Calu3 (cell line): Measurements from ENCODE around the gene DGKI. TPM values are rescaled to one million over a fixed set of nuclear protein-coding genes. Genes with fewer than 3 reads are reported as not detected.

ENCODE experiments used
- BruUV-seq: library from RNA; stranded (reverse); fragments of 400-500 nt; replicated peaks from 2 replicates; lab custom pipeline; 2021; lab: Mats Ljungman, UMichigan
- CTCF ChIA-PET: fragments of 300-600 bp; sonication (Branson Sonifier 250); formaldehyde crosslinking; loops from one replicate; lab custom pipeline; 2022; ENCODE audit warnings: antibody characterized with exemption; lab: Charles Lee
- DNase-seq: peaks from one replicate; pipeline ENCODE4 v3.0.0; 2022
- H3K27ac Mint-ChIP-seq: one replicate; pipeline ENCODE4 v1.8.0; 2022; ENCODE audit warnings: mixed read lengths; ENCODE audit not compliant: unreplicated experiment
- H3K27me3 Mint-ChIP-seq: one replicate; pipeline ENCODE4 v1.8.0; 2022; ENCODE audit warnings: mixed read lengths; ENCODE audit not compliant: unreplicated experiment
- H3K36me3 Mint-ChIP-seq: one replicate; pipeline ENCODE4 v1.8.0; 2022; ENCODE audit warnings: mild to moderate bottlenecking, moderate library complexity, mixed read lengths; ENCODE audit not compliant: insufficient read depth, unreplicated experiment
- H3K4me1 Mint-ChIP-seq: one replicate; pipeline ENCODE4 v1.8.0; 2022; ENCODE audit warnings: mild to moderate bottlenecking, low read depth, mixed read lengths; ENCODE audit not compliant: unreplicated experiment
- H3K4me3 Mint-ChIP-seq: one replicate; pipeline ENCODE4 v1.8.0; 2022; ENCODE audit warnings: mild to moderate bottlenecking, low read depth, moderate library complexity, mixed read lengths; ENCODE audit not compliant: unreplicated experiment
- H3K9me3 Mint-ChIP-seq: one replicate; pipeline ENCODE4 v1.8.0; 2022; ENCODE audit warnings: low read depth, mixed read lengths; ENCODE audit not compliant: unreplicated experiment
- CTCF ChIP-seq: fragments of 200-600 bp; IDR thresholded peaks from one replicate; pipeline ENCODE4 v1.8.0; 2022; ENCODE audit warnings: antibody characterized with exemption; ENCODE audit not compliant: unreplicated experiment
- intact Hi-C: fragments of 100-400 bp; cut with micrococcal nuclease; formaldehyde crosslinking; loops from one replicate; pipeline ENCODE4 v1.10.0; 2022; ENCODE audit not compliant: unreplicated experiment
- total RNA-seq: library from RNA; stranded (reverse); gene quantifications from 2 replicates; pipeline ENCODE4 v1.2.3, GENCODE V29; 2022

The DGKI gene
- total RNA-seq, 1 experiment from 2014 or later = not detected

GRCh38 chr7:137652721-137653120 is 194.1 kb downstream of the DGKI start:
- CTCF ChIA-PET = no interaction called here
- Mint-ChIP-seq H3K36me3 (no peaks in the 10 kb centered on the region), H3K27me3 (peaks cover 6% of the 10 kb centered on the region), H3K4me1 (no peaks in the 10 kb centered on the region), H3K9me3 (no peaks in the 10 kb centered on the region), H3K4me3 (no peak overlapping the region), H3K27ac (no peak overlapping the region)
- TF ChIP-seq CTCF = no peak
- no TSS peak for BruUV-seq
- no peak for DNase-seq
- intact Hi-C loops = no loop called here

GRCh38 chr7:137647905-137648565 is 198.7 kb downstream of the DGKI start:
- intact Hi-C loops = no loop called here
- Mint-ChIP-seq H3K4me3 (no peak overlapping the region), H3K4me1 (no peaks in the 10 kb centered on the region), H3K9me3 (no peaks in the 10 kb centered on the region), H3K27me3 (peaks cover 15% of the 10 kb centered on the region), H3K36me3 (no peaks in the 10 kb centered on the region), H3K27ac (no peak overlapping the region)
- TF ChIP-seq CTCF = no peak
- no TSS peak for BruUV-seq
- CTCF ChIA-PET = interaction anchor here (1.6 kb wide), 1 partner anchor 361 kb away, joined by 3 read pairs; no protein-coding TSS in a partner anchor
- no peak for DNase-seq

- Mint-ChIP-seq H3K27ac (no peak overlapping the region), H3K36me3 (no peaks in the 10 kb centered on the region), H3K4me3 (no peak overlapping the region), H3K27me3 (peaks cover 15% of the 10 kb centered on the region), H3K9me3 (no peaks in the 10 kb centered on the region), H3K4me1 (no peaks in the 10 kb centered on the region)
- no peak for DNase-seq
- TF ChIP-seq CTCF = no peak
- CTCF ChIA-PET = no interaction called here
- intact Hi-C loops = no loop called here
- no TSS peak for BruUV-seq
These were observed 204.3 kb downstream of the DGKI start for GRCh38 chr7:137642472-137642871.

GRCh38 chr7:137642031-137642430 is 204.7 kb downstream of the DGKI start:
- no peak for DNase-seq
- intact Hi-C loops = no loop called here
- H3K4me3 Mint-ChIP-seq = no peak overlapping the region
- CTCF ChIA-PET = no interaction called here
- H3K27me3 Mint-ChIP-seq = peaks cover 15% of the 10 kb centered on the region
- H3K4me1 Mint-ChIP-seq = no peaks in the 10 kb centered on the region
- no peak overlapping the region for H3K27ac Mint-ChIP-seq
- TF ChIP-seq CTCF = no peak
- H3K9me3 Mint-ChIP-seq = no peaks in the 10 kb centered on the region
- BruUV-seq = no TSS peak
- H3K36me3 Mint-ChIP-seq = no peaks in the 10 kb centered on the region
